Muscle of leg (tissue), 11 donors: ENCODE measurements around the gene SELENOK. TPM values are rescaled to one million over a fixed set of nuclear protein-coding genes. Genes with fewer than 3 reads are reported as not detected.

Source experiments
- DNase-seq: peaks from one replicate; pipeline ENCODE4 v3.0.0; 2013
- H3K27ac ChIP-seq: one replicate; pipeline ENCODE4 v1.5.1; 2013; ENCODE audit warnings: mild to moderate bottlenecking, low read length, control low read depth
- H3K27me3 ChIP-seq: one replicate; pipeline ENCODE4 v1.6.1; 2013; ENCODE audit warnings: low read length; ENCODE audit not compliant: control insufficient read depth, insufficient read depth
- H3K36me3 ChIP-seq: one replicate; pipeline ENCODE4 v1.6.1; 2013; ENCODE audit warnings: low read length; ENCODE audit not compliant: control insufficient read depth, insufficient read depth
- H3K4me1 ChIP-seq: one replicate; pipeline ENCODE4 v1.6.1; 2013; ENCODE audit warnings: low read length; ENCODE audit not compliant: control insufficient read depth, insufficient read depth
- H3K4me3 ChIP-seq: one replicate; pipeline ENCODE4 v1.5.1; 2013; ENCODE audit warnings: low read length, control low read depth
- H3K9me3 ChIP-seq: replicated peaks from 2 replicates; pipeline ENCODE4 v1.6.1; 2013; ENCODE audit warnings: low read depth, low read length; ENCODE audit not compliant: control insufficient read depth
- WGBS: methylation state at CpG from one replicate; pipeline ENCODE4 v1.1.5; 2013; ENCODE audit warnings: missing lambda C conversion rate; ENCODE audit not compliant: insufficient coverage; 5-methylcytosine and 5-hydroxymethylcytosine counted together
- polyA plus RNA-seq, 8 donors: library from polyadenylated mRNA; unstranded; fragments of 120-200 nt; gene quantifications; one replicate each; pipeline versions ENCODE4 v1.2.1 to v1.2.3, GENCODE V29; 2013; ENCODE audit warnings: inconsistent platforms in 1 of 8, low replicate concordance in 1 of 8; ENCODE audit not compliant: insufficient read length in 8 of 8, insufficient read depth in 1 of 8
- total RNA-seq: library from RNA; stranded (reverse); fragments of 120-200 nt; gene quantifications from one replicate; pipeline ENCODE4 v1.2.4, GENCODE V29; 2013

Gene SELENOK
- total and polyA plus RNA-seq, 9 donors, result 35.1 to 53.9 (median 47.9) TPM

DNA sequence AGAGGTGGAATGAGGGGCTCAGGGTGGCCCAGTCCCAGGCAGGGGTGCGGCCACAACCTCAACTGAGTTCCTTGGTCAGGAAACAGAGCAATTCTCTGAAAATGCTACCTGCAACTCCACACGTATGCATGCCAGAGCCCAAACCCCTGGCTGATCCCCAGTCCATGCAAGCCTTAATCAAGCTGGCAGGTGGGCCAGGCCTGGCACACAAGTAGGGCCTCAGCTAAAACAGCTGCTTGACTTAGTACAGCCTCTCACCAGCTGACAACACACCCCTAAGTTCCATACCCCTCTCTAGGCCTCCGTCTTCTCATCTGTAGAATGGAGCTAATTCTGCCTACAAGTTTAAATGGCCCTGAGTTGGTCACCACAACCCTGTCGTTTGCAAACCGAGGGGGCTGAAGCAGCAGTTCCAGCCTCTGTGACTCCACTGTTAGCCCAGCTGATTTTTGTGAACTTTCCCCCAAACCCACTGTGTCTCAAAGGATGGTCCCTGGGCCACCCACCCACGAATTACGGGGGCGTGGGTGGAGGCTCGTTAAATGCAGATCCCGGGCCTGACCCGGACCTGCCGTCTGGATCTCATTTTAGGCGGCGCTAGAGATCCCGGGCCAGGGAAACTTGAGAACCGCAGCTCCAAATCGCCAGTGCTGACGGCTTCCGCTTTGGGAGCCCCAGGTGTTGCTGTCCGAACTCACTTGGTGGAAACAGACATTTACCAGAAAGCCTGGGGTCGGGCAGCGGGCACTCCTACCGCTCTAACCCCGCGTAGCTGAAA lies 46.4 kb downstream of the SELENOK start:
- peak; percentile 88 for DNase-seq

DNA sequence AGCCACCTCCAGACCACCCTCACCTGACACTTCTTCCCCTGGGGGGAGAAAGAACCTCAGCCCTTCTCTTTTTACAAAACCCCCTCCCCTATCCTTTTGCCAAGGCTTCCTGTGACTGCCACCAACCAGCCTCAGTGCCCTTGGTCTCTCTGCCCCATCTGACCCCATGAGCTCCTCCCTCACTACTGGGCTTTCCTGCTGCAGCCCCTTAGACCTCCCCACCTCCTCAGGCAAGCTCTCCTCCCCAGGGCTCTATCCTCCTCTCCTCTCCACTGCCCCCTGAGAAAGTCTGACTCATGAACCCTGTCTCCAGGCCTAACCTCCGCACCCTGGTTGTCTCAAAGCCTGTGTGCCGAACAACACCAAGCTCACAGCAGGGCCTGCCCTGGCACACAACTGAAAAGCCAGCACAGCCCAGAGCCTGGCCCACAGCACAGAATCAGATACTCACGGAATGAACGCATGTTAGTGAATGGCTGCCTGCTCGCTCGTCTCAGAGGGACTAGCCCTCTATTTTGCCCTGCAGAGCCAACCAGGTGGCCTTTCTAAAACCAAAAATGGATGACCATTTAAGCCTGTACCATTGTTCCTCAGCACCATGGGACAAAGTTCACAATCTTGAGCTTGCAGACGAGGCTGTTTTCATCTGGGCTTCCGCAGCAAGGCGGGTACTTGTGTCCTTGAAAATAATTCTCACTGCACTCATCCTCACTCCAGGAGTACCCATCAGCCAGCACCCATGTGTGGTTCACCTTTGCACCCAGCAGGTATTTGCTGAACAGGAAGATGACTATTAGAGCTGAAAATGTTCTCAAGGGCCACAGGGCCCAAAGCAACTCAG lies 47.2 kb downstream of the SELENOK start:
- WGBS, result 80% methylated on average over 9 of the region's 9 CpGs
- DNase-seq, result no peak
- no peaks in the 10 kb centered on the region for H3K9me3 ChIP-seq
- peaks cover 44% of the 10 kb centered on the region for H3K27me3 ChIP-seq
- H3K4me1 ChIP-seq, result peaks cover 6% of the 10 kb centered on the region
- H3K27ac ChIP-seq, result no peak overlapping the region
- no peaks in the 10 kb centered on the region for H3K36me3 ChIP-seq
- no peak overlapping the region for H3K4me3 ChIP-seq

More for the DNA sequence above, 46.4 kb downstream of the SELENOK start:
- 14% methylated on average over 25 of the region's 25 CpGs for WGBS
- H3K4me3 ChIP-seq, result peak overlapping the region; percentile 56
- H3K27ac ChIP-seq, result no peak overlapping the region
- peaks cover 44% of the 10 kb centered on the region for H3K27me3 ChIP-seq
- H3K4me1 ChIP-seq, result peaks cover 6% of the 10 kb centered on the region
- H3K9me3 ChIP-seq, result no peaks in the 10 kb centered on the region
- H3K36me3 ChIP-seq, result no peaks in the 10 kb centered on the region

DNA sequence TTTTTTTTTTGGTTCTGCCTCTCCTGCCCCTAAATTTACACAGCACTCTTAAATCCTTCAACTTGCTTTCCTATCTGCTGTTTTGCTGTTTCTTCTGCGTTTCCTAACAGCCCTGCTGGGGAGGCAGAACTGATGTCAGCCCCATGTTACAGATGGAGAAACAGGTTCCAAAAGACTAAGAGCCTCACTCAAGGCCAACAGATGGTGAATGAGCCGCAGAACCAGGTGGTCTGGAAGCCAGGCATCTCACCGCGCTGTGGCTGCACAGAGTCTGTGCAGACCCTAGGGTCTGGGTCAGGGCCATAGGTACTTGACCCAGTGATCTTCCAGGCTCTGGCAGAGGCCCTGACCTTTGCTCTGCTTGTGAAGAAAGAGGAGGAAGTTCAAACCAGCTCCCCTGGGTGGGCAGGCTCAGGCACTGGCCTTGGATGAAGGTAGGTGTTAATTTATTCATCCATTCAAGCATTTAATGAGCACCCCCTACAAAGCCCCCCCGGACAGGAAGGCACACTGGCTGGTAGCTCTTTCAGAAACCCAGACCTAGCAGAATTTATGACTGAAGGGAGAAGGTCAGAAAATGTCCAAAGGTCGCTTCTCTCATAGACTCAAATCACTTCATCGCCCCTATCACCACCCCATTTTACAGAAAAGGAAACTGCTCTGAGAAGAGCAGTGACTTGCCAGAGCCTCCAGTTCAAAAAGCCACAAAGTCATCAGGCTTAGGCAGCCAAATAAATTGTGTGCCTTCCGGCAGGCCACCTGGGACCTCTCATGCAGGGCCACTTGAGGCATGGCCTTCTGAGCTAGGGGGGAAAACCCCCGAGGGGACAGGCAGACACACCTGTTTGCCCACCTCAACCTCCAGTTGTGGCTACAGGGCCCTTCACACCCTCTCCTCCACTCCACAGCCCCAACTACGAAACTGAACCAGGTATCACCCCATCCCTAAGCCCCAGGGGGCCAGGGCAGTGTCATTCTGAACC lies 48.2 kb downstream of the SELENOK start:
- Histone ChIP-seq H3K27ac (no peak overlapping the region), H3K4me1 (peaks cover 6% of the 10 kb centered on the region), H3K36me3 (no peaks in the 10 kb centered on the region), H3K4me3 (no peak overlapping the region), H3K27me3 (peaks cover 40% of the 10 kb centered on the region), H3K9me3 (no peaks in the 10 kb centered on the region)
- DNase-seq, result no peak
- WGBS, result 60% methylated on average over 8 of the region's 10 CpGs

DNA sequence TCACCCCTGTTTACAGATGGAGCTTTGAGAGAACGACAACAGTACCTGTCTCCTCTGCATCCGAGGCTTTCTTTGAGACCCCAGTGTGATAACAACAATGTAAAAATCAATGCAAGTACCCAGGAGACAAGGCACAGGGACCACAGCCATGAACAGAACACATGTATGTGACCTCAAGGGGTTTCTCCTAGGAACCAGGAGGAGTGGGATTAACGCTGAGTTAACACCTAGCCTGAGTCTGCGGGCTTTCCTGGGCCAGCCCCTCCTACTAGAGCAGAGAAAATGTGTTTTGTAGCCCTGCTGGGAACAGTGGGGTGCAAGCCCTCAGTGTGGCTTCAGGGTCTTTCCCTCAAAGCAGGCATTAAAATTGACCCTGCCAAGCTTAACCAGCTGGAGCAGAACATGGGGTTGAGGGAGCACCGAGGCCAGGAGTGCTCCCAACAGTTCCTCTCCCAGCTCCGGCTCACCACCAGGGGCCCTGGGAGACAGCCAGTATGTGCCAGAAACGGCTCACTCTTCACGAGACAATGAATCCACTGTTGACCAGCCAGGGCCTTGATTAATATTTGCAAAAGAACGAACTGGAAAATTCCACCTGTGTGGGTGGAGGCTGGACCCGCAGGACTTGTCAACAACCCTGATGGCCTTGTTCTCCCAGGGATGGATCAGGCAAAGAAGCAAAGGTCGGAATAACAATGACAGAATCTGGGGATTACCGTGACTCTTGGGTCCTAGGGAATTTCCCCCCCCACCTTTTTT lies 49.0 kb downstream of the SELENOK start:
- peak; percentile 17 for DNase-seq
- Histone ChIP-seq H3K4me3 (no peak overlapping the region), H3K27me3 (peaks cover 35% of the 10 kb centered on the region), H3K27ac (no peak overlapping the region), H3K9me3 (no peaks in the 10 kb centered on the region), H3K36me3 (no peaks in the 10 kb centered on the region), H3K4me1 (peaks cover 6% of the 10 kb centered on the region)
- WGBS, result 26% methylated on average over 8 of the region's 12 CpGs

DNA sequence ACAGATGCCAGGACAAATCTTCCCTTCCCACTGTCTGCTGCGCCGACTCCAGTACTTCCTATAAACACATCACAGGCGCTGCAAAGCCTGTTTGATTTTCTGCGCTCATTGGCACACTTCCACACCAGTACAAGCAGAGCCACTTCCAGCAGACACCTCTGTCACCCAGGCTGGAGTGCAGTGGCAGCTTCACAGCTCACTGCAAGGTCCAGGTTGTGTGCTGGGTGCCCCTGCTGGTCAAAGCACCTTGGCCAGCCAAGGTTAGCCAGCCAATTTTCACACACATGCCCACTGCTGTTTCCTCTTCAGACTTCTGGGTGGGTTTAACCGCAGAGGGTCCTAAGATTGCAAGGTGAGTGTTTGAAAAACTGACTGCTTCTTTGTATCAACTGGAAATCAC lies 50.4 kb downstream of the SELENOK start:
- no peaks in the 10 kb centered on the region for H3K36me3 ChIP-seq
- H3K27me3 ChIP-seq, result peaks cover 23% of the 10 kb centered on the region
- no peaks in the 10 kb centered on the region for H3K9me3 ChIP-seq
- H3K4me1 ChIP-seq, result peaks cover under 1% of the 10 kb centered on the region
- DNase-seq, result no peak
- H3K4me3 ChIP-seq, result no peak overlapping the region
- WGBS, result 91% methylated on average over 4 of the region's 5 CpGs
- no peak overlapping the region for H3K27ac ChIP-seq

DNA sequence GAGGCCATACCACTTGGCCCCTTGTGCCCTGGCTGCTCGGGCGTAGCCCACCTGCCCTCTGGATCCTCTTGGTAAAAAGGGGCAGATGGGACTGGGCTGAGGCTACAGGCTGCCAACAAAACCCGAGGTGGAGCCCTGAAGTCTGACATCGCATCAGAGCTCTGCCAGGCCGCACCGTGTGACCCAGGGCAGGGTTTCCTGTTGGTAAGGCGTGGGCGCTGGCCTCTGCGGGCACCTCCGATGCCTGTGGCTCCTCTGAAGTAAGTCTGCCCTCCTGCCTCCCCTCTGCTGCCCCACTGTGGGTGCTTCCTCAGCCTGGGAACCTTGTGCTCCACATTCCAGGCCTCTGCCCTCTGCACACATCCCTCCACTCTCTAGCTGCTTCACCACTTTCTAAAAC lies 54.3 kb downstream of the SELENOK start:
- Histone ChIP-seq H3K36me3 (no peaks in the 10 kb centered on the region), H3K9me3 (no peaks in the 10 kb centered on the region), H3K4me3 (no peak overlapping the region), H3K27ac (no peak overlapping the region), H3K4me1 (no peaks in the 10 kb centered on the region), H3K27me3 (no peaks in the 10 kb centered on the region)
- DNase-seq, result no peak
- WGBS, result 88% methylated on average over 10 of the region's 10 CpGs

DNA sequence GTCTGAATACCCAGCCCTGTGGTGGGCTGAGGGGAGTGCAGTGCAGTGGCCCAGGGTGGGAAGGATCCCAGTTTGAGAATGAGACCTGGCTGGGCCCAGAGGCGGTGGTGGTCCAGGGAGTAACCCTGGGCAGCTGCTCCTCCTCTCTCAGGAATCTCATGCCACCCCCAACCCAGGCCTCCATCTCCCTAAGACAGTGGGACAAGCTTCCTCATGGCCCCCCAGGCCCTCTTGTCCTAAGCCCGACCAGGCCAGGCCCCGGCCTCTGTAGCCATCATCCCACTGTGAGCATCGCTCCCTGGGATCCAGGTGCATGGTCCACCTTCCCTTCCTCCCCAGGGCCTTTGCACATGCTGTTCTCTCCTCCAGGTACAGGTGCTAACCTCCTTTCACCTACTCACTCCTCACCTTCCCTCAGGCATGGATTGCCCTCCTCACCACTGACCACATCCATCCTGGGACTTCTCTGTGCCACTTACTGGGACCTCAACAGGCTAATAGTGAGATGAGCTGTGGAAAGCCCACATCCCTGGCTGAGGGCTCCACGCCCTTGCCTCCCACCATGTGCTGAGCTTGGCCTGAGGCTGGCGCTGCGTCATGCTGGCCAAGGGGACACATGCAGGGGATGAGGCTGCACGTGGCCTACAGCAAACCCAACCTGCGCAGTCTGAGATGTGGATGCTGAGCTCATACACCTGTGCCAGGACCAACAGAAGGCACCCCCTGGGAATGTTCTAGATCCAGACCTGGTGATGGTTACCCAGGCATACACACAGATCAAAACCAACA lies 55.4 kb downstream of the SELENOK start:
- no peak overlapping the region for H3K27ac ChIP-seq
- H3K36me3 ChIP-seq, result no peaks in the 10 kb centered on the region
- no peak overlapping the region for H3K4me3 ChIP-seq
- 93% methylated on average over 9 of the region's 9 CpGs for WGBS
- DNase-seq, result no peak
- H3K27me3 ChIP-seq, result no peaks in the 10 kb centered on the region
- no peaks in the 10 kb centered on the region for H3K4me1 ChIP-seq
- no peaks in the 10 kb centered on the region for H3K9me3 ChIP-seq

DNA sequence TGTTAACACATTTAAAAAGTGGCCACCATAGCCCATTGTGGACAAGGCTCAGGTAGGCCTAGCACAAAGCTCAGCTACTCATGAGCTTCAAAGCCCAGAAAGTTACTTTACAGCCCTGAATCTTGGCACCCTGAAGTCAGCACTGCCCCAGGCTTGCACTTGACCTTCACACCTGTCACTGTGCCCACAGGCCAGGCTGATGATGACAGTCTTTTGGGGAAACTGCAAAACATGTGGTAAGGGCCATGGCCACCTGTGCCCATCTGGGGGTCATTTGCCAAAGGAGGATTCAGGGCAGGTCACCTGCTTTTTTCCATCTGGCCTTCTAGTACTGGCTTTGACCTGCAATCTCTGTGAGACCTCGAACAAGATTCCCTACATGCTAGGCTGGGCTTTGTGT lies 56.4 kb downstream of the SELENOK start:
- no peaks in the 10 kb centered on the region for H3K36me3 ChIP-seq
- H3K27ac ChIP-seq, result no peak overlapping the region
- no peak overlapping the region for H3K4me3 ChIP-seq
- no peak for DNase-seq
- H3K9me3 ChIP-seq, result no peaks in the 10 kb centered on the region
- WGBS, result no CpG with 5 or more reads among the region's 1 CpG
- H3K27me3 ChIP-seq, result no peaks in the 10 kb centered on the region
- no peaks in the 10 kb centered on the region for H3K4me1 ChIP-seq
